ENCODE data around the gene RNF43. TPM values are rescaled to one million over a fixed set of nuclear protein-coding genes. Genes with fewer than 3 reads are reported as not detected.

The RNF43 gene
- total RNA-seq, 6 experiments from 2014 or later, result 1.7 to 11.5 (median 6.0) TPM

DNA sequence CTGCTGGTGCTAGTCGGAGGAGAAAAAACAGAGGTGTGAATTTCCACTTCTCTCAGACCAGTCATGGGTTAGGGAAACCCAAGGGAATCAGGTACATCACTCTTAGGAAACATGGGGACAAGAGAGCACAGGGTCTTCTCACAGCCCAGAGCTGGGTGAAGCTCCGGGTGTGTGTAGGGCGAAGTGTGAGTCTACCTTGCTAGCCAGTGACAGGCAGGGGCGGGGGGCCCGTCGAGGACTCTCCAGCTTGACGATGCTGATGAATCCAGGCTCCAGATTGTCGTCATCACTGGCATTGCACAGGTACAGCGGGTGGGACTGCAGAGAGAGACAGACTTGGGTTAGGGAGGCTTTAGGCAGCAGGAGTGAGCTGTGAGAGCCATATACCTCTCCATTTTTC lies 46.6 kb downstream of the RNF43 start:
- H3K36me3 ChIP-seq, result no peaks in the 10 kb centered on the region
- peak overlapping the region in 1 of 3 donors; percentile 84 for H3K27ac ChIP-seq
- WGBS (ENCODE audit: insufficient coverage, low coverage, low lambda C conversion rate, missing lambda C conversion rate), result 50% methylated on average over 1 of the region's 9 CpGs
- H3K4me1 ChIP-seq, result peaks cover 0 to 41% (median 9%) of the 10 kb centered on the region in 4 donors
- ATAC-seq, result no peak
- DNase-seq, result no peak
- H3K9me3 ChIP-seq, result no peaks in the 10 kb centered on the region
- TF ChIP-seq CTCF (IDR thresholded peaks at IDR 0.05), result no peak
- TF ChIP-seq POLR2A (IDR thresholded peaks at IDR 0.05), result no peak
- no peaks in the 10 kb centered on the region for H3K27me3 ChIP-seq
- intact Hi-C loops (cut with DNase I), result loop anchor here in 1 of 2 donors (10.0 kb wide), 1 partner anchor 46 kb away; the partner anchor contains the start of gene TSPOAP1
- H3K4me3 ChIP-seq, result no peak overlapping the region

DNA sequence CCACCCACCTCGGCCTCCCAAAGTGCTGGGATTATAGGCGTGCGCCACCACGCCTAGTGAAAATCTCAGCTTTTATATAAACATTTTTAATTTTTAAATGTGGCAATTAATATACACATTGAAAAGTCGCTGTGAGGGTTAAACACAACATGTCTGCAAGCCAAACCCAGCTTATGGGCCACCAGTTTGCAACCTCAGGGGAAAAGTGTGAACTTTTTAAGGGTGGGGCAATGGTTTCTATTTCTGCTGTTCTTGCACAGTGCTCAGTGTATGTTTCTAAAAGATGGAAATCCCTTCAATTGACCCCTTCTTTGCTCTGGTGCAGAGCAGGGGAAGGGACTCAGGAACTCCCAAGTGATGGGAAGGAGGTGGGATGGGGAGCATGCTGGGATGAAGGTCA lies 47.0 kb downstream of the RNF43 start:
- no peak for TF ChIP-seq POLR2A (IDR thresholded peaks at IDR 0.05)
- TF ChIP-seq CTCF (IDR thresholded peaks at IDR 0.05), result no peak
- intact Hi-C loops (cut with DNase I), result loop anchor here in 1 of 2 donors (10.0 kb wide), 1 partner anchor 46 kb away; the partner anchor contains the start of gene TSPOAP1
- H3K9me3 ChIP-seq, result no peaks in the 10 kb centered on the region
- no peaks in the 10 kb centered on the region for H3K36me3 ChIP-seq
- H3K4me1 ChIP-seq, result peaks cover 0 to 45% (median 9%) of the 10 kb centered on the region in 4 donors
- peak overlapping the region in 2 of 3 donors; percentile 61 to 84 for H3K27ac ChIP-seq
- 88% methylated on average over 5 of the region's 5 CpGs for WGBS (ENCODE audit: insufficient coverage, low coverage, low lambda C conversion rate, missing lambda C conversion rate)
- H3K4me3 ChIP-seq, result no peak overlapping the region
- DNase-seq (no peak), ATAC-seq (no peak)
- no peaks in the 10 kb centered on the region for H3K27me3 ChIP-seq

- H3K36me3 ChIP-seq, result no peaks in the 10 kb centered on the region
- TF ChIP-seq POLR2A (IDR thresholded peaks at IDR 0.05), result no peak
- no peak for TF ChIP-seq CTCF (IDR thresholded peaks at IDR 0.05)
- H3K4me1 ChIP-seq, result peaks cover 0 to 54% (median 11%) of the 10 kb centered on the region in 4 donors
- DNase-seq (peak in 1 of 3 donors; percentile 75), ATAC-seq (peak; percentile 84 to 92 (median 88))
- no peak overlapping the region for H3K4me3 ChIP-seq
- no peaks in the 10 kb centered on the region for H3K27me3 ChIP-seq
- 18% methylated on average over 4 of the region's 5 CpGs for WGBS (ENCODE audit: insufficient coverage, low coverage, low lambda C conversion rate, missing lambda C conversion rate)
- no peaks in the 10 kb centered on the region for H3K9me3 ChIP-seq
- H3K27ac ChIP-seq, result peak overlapping the region; percentile 37 to 84 (median 61)
- intact Hi-C loops (cut with DNase I), result loop anchor here in 1 of 2 donors (10.0 kb wide), 1 partner anchor 45 kb away; the partner anchor contains the start of gene TSPOAP1
Observed at GRCh38 chr17:58369214-58370031, 47.9 kb downstream of the RNF43 start.

GRCh38 chr17:58368860-58369213 lies 48.5 kb downstream of the RNF43 start:
- TF ChIP-seq POLR2A (IDR thresholded peaks at IDR 0.05) (no peak), CTCF (IDR thresholded peaks at IDR 0.05) (no peak)
- H3K36me3 ChIP-seq, result no peaks in the 10 kb centered on the region
- H3K27ac ChIP-seq, result peak overlapping the region; percentile 37 to 84 (median 61)
- H3K27me3 ChIP-seq, result no peaks in the 10 kb centered on the region
- WGBS (ENCODE audit: insufficient coverage, low coverage, low lambda C conversion rate, missing lambda C conversion rate), result 33% methylated on average over 3 of the region's 3 CpGs
- intact Hi-C loops (cut with DNase I), result no loop called here
- H3K9me3 ChIP-seq, result no peaks in the 10 kb centered on the region
- no peak overlapping the region for H3K4me3 ChIP-seq
- DNase-seq (no peak), ATAC-seq (peak in 1 of 4 donors; percentile 2)
- peaks cover 0 to 59% (median 12%) of the 10 kb centered on the region in 4 donors for H3K4me1 ChIP-seq

Other genes with a start within 250 kb of the RNF43 start
- under 1 TPM in 1 of 6 experiments, not detected in 5; 0.07 TPM for gene EPX, start 224.8 kb downstream of the RNF43 start, total RNA-seq
- gene MKS1, start 198.3 kb downstream of the RNF43 start, total RNA-seq, result 1 to 10 TPM; 3.3 to 9.2 (median 7.2) TPM
- gene LPO, start 178.9 kb downstream of the RNF43 start, total RNA-seq, result not detected
- gene MPO, start 136.6 kb downstream of the RNF43 start, total RNA-seq, result 1 to 10 TPM in 2 of 6 experiments, under 1 TPM in 2, not detected in 2; 0.26 to 4.2 (median 1.9) TPM
- gene TSPOAP1, start 88.7 kb downstream of the RNF43 start, total RNA-seq, result 1 to 10 TPM in 5 of 6 experiments, under 1 TPM in 1; 0.87 to 8.3 (median 3.8) TPM
- 10 to 100 TPM; 24.8 to 50.9 (median 37.0) TPM for gene SUPT4H1, start 65.3 kb downstream of the RNF43 start, total RNA-seq
- gene HSF5, start 70.9 kb upstream of the RNF43 start, total RNA-seq, result under 1 TPM in 5 of 6 experiments, not detected in 1; 0.06 to 0.18 (median 0.10) TPM
- 100 to 1,000 TPM in 1 of 6 experiments, 10 to 100 TPM in 5; 46.4 to 101 (median 59.7) TPM for gene MTMR4, start 97.1 kb upstream of the RNF43 start, total RNA-seq

Data from right lobe of liver (tissue), 6 donors.